Lower leg skin (tissue), 4 donors: Measurements from ENCODE around the gene SIX3. TPM values are rescaled to one million over a fixed set of nuclear protein-coding genes. Genes with fewer than 3 reads are reported as not detected.

ENCODE experiments used
- DNase-seq, 2 donors: peaks; one replicate each; pipeline ENCODE4 v3.0.0-alpha.2; 2019; ENCODE audit warnings: low spot score in 2 of 2
- H3K4me3 ChIP-seq: fragments of 200-600 bp; sonication (generic); 2 replicates; pipeline ENCODE4 v1.5.1; 2017; ENCODE audit warnings: mild to moderate bottlenecking, low read depth; ENCODE audit not compliant: poor library complexity, severe bottlenecking
- CTCF ChIP-seq, 3 donors: fragments of 450-650 bp; IDR thresholded peaks; one replicate each; pipeline ENCODE4 v1.5.1; 2016; ENCODE audit warnings: antibody characterized with exemption in 3 of 3, mild to moderate bottlenecking in 3 of 3, moderate library complexity in 2 of 3
- POLR2A ChIP-seq, 2 donors: fragments of 450-650 bp; IDR thresholded peaks; one replicate each; pipeline ENCODE4 v1.6.1; 2016 to 2017; ENCODE audit warnings: antibody characterized with exemption in 2 of 2, mild to moderate bottlenecking in 1 of 2, moderate library complexity in 1 of 2
- WGBS, 2 donors: methylation state at CpG; one replicate each; pipeline ENCODE4 v1.1.5; 2018; 5-methylcytosine and 5-hydroxymethylcytosine counted together
- intact Hi-C: fragments of 100-400 bp; cut with DNase I; formaldehyde crosslinking; loops from one replicate; pipeline ENCODE4 v1.15.0; 2023; ENCODE audit warnings: low total_unique reads
- total RNA-seq, 4 donors: library from RNA; depleted of rRNA; stranded (reverse); fragments of >200 nt; gene quantifications; one replicate each; pipeline ENCODE4 v1.1.0, GENCODE V29; 2016

The SIX3 gene
- total RNA-seq, 4 donors from 2014 or later, result not detected

- no peak overlapping the region for H3K4me3 ChIP-seq
- DNase-seq, result no peak
- TF ChIP-seq POLR2A (IDR thresholded peaks at IDR 0.05) (no peak), CTCF (IDR thresholded peaks at IDR 0.05) (no peak)
- WGBS, 2 donors, result 72 to 84% methylated on average over 5 of the region's 5 CpGs
- intact Hi-C loops, result no loop called here
These were observed 20.7 kb downstream of the SIX3 start for GRCh38 chr2:44962176-44962695.

- no peak for DNase-seq
- intact Hi-C loops, result no loop called here
- WGBS, 2 donors, result 25 to 28% methylated on average over 15 to 16 of the region's 16 CpGs
- no peak overlapping the region for H3K4me3 ChIP-seq
- TF ChIP-seq CTCF (IDR thresholded peaks at IDR 0.05) (no peak), POLR2A (IDR thresholded peaks at IDR 0.05) (no peak)
These were observed 23.3 kb downstream of the SIX3 start for GRCh38 chr2:44964752-44965236.

- no peak for TF ChIP-seq CTCF (IDR thresholded peaks at IDR 0.05)
- TF ChIP-seq POLR2A (IDR thresholded peaks at IDR 0.05), result no peak
- 65 to 78% methylated on average over 2 of the region's 2 CpGs for WGBS, 2 donors
- no peak overlapping the region for H3K4me3 ChIP-seq
- intact Hi-C loops, result no loop called here
- no peak for DNase-seq
These were observed 24.2 kb downstream of the SIX3 start for GRCh38 chr2:44965684-44966083.

GRCh38 chr2:44967056-44967455, 25.6 kb downstream of the SIX3 start:
- H3K4me3 ChIP-seq, result no peak overlapping the region
- intact Hi-C loops, result no loop called here
- no peak for DNase-seq
- TF ChIP-seq CTCF (IDR thresholded peaks at IDR 0.05) (no peak), POLR2A (IDR thresholded peaks at IDR 0.05) (no peak)
- WGBS, 2 donors, result 75 to 78% methylated on average over 6 of the region's 6 CpGs

- 92 to 94% methylated on average over 5 of the region's 5 CpGs for WGBS, 2 donors
- TF ChIP-seq CTCF (IDR thresholded peaks at IDR 0.05), result no peak
- no peak for TF ChIP-seq POLR2A (IDR thresholded peaks at IDR 0.05)
- no peak overlapping the region for H3K4me3 ChIP-seq
- intact Hi-C loops, result no loop called here
- DNase-seq, result no peak
These were observed 26.4 kb downstream of the SIX3 start for GRCh38 chr2:44967727-44968432.
